Peyer's patch (tissue), 4 donors: Measurements from ENCODE around the gene MRPL19.

ENCODE experiments used
- POLR2A ChIP-seq, 2 donors: fragments of 450-650 bp; IDR thresholded peaks; one replicate each; pipeline ENCODE4 v1.5.1; 2017; ENCODE audit warnings: antibody characterized with exemption in 2 of 2, mild to moderate bottlenecking in 2 of 2, moderate library complexity in 2 of 2
- TF ChIP-seq, protein P1 (sequence below), 6 experiments: fragments of 450-650 bp in 4 of 6; fragments of 200-600 bp in 2 of 6; sonication (generic) in 1 of 6; IDR thresholded peaks; one replicate each; pipeline ENCODE4 v1.5.1; 2017 to 2019; ENCODE audit warnings: antibody characterized with exemption in 6 of 6, mild to moderate bottlenecking in 3 of 6, moderate library complexity in 1 of 6

- TF ChIP-seq POLR2A (IDR thresholded peaks at IDR 0.05): no peak
- TF ChIP-seq, protein P1, sequence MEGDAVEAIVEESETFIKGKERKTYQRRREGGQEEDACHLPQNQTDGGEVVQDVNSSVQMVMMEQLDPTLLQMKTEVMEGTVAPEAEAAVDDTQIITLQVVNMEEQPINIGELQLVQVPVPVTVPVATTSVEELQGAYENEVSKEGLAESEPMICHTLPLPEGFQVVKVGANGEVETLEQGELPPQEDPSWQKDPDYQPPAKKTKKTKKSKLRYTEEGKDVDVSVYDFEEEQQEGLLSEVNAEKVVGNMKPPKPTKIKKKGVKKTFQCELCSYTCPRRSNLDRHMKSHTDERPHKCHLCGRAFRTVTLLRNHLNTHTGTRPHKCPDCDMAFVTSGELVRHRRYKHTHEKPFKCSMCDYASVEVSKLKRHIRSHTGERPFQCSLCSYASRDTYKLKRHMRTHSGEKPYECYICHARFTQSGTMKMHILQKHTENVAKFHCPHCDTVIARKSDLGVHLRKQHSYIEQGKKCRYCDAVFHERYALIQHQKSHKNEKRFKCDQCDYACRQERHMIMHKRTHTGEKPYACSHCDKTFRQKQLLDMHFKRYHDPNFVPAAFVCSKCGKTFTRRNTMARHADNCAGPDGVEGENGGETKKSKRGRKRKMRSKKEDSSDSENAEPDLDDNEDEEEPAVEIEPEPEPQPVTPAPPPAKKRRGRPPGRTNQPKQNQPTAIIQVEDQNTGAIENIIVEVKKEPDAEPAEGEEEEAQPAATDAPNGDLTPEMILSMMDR (IDR thresholded peaks at IDR 0.05): no peak
Observed at GRCh38 chr2:75654012-75654411, 7.4 kb downstream of the MRPL19 start.
